HG03571 (cell line): ENCODE results near the gene FHL5.
"Not testable (repeated sequence)": the region's sequence is repeated elsewhere in the genome, so short reads cannot be mapped to it uniquely, and the experiment has no call there.

Experiments used
- ATAC-seq: cut with Tn5 transposase; IDR thresholded peaks from one replicate; pipeline ENCODE4 v1.9.1; 2021; ENCODE audit not compliant: unreplicated experiment

The FHL5 gene

GRCh38 chr6:96610019-96610418 lies 47.1 kb downstream of the FHL5 start:
- peak; percentile 59 for ATAC-seq

DNA sequence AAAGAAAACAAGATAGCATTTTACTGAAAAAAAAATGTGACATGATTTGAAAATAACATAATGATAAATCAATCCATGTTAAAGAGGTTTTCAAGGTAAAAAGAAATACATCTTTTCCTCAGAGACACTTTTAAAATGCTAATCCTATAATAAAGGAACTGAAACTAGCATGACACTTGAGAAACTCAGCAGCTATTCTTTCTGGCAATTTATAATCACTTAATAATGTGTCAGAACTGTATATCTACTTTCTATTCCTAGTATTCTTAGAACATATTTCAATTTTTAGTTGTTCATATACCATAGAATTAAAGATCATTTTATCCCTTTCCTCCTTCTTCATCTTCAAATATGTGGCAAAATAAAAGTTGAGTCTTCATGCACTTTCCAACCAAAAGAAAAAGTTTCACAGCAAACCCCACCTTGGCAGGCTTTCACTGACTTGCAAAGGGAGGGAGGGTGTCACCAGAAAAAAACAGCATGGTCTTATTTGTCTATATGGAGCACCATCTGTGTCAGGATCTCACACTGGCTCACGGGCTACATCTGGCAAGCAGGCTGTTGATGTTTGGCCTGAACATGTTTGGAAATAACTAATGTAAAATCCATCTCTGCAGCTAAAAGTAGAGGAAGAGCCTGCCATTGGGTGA lies 48.5 kb downstream of the FHL5 start:
- ATAC-seq = peak; percentile 84

DNA sequence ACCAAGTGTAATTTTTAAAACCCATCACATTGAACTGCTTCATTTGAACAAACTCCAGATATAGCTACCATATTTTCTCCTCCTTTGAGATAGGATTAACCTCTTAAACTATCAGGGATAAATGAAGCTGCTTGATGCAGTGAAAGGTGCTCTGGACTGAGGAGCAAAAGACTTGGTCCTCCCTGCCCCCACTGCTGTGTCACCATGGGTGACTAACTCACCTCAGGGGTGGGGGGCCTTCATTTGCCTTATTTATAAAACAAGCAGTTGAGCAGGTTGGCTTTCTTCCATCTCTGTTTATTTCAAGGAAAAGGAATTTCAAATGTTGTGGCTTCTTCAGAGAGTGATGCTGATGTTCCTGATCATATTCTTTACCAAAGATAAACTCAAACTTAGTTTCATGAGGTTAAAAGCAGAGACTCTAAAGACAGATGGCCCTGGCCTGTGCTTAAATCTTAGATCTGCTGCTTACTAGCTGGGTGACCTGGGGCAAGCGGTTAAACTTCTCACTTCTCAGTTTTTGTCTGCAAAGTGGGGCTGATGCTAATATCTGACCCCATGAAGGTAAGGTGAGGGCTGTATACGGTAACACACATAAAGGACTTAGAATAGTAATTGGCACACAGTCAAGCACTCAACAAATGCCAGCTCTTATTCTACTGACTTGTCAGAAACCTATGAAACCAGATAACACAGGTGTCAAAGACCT lies 50.5 kb downstream of the FHL5 start:
- ATAC-seq = no peak

DNA sequence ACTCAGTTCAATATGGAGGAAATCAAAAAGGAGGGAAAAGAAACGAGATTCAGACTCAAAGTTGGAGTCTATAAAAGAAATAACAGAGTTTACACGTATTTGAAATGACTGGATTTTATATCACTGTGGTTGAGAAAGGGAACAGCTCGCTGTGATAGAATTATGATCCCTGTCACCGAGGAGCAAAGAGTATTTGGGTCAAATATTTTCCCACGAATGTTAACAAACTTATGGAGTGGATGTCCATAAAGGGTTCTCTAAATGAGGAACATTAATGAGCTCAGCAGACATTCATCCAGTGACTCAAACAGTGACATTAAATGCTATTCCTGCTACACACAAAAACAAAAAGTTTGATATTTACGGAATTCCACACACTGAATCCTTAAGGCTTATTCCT lies 57.9 kb downstream of the FHL5 start:
- no peak for ATAC-seq

DNA sequence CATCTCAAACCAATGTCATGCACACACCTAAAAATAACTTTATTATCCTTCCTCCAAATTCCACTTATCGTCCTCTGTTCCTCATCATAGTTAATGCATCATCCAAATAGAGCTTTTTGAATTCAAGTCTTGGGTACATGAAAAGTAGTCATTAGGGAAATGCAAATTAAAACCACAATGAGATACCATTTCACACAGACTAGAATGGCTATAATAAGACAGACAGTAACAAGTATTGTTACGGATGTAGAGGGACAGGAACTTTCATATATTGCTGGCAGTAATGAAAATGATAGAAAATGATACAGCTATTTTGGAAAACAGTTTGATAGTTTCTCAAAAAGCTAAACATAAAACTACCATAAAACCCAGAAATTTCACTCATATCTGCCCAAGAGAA lies 59.1 kb downstream of the FHL5 start:
- ATAC-seq = no peak

GRCh38 chr6:96624957-96625356 lies 62.0 kb downstream of the FHL5 start:
- ATAC-seq = peak; percentile 51

- ATAC-seq = peak; percentile 88
Measured at GRCh38 chr6:96626759-96627364, 63.9 kb downstream of the FHL5 start.

DNA sequence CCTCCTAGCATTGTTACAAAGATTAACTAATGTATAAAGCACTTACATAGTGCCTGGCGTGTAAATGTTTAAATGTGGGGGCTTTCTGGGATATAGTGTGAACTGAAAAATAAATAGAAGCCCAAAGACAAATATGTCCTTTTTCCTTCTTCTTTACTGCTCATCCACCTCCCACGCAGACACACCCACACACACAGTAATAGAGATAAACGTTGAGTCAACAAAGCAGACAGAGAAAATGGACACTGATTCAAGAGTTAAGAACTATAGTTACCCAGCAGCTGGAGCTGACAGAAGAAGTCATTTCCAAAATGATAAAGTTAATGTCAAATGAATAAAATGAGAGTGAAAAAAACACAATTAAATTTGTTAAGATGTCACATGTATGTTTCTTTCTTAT lies 68.3 kb downstream of the FHL5 start:
- no peak for ATAC-seq

- ATAC-seq = not testable (repeated sequence)
Measured at GRCh38 chr6:96637979-96638378, 75.1 kb downstream of the FHL5 start.

- ATAC-seq = no peak
Measured at GRCh38 chr6:96645106-96645505, 82.2 kb downstream of the FHL5 start.

DNA sequence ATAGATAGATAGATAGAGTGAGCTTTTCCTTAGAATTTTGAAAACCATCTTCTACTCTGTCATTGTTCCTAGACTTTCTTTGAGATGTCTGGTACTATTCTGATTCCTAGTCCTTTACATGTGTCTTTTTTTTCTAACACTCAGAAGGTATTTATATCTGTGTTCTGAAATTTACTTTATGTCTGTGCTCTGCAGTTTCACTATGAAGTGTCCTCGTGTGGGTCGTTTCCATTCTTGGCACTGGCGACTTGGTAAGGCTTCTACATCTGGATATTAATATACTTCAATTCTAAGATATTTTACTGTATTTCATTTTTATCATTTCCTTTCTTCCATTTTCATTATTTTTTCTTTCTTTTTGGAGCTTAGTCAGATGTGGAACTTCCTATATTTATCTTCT lies 87.0 kb downstream of the FHL5 start:
- ATAC-seq = no peak

DNA sequence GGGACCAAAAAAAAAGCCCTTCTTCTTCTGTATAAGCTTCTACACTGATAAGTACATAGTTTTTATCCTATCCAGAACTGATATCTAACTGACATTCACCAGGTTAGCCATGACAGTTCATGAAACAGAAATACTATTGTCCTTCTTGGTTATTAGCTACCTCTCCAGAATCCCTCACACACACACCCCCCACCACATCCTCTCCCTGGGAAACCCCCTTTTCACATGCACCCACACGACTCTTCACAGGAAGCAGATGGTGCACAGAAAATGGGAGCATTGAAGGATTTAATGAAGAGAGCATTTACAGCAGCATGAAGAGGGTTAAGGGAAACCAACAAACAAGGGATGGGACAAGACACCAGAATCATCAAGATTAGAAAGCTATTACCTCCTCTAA lies 88.9 kb downstream of the FHL5 start:
- ATAC-seq = no peak

DNA sequence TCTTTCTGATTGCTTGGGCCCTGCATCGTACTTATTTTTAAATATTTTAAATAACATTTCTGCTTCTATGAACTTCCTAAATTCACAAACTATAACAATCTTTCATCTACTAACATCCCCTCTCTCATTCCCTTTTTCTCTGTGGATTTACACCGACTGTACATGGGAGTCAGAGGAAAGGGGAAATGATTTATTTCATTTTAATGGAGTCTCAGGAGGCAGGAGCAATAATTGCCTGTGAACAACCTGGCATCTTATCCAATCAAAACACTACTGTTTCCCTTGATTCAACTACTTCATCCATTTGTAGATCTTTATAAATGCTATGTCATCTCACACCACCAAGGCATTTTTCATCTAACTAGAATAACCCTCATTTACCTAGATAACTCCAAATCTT lies 89.6 kb downstream of the FHL5 start:
- no peak for ATAC-seq

- no peak for ATAC-seq
Measured at GRCh38 chr6:96653181-96653580, 90.3 kb downstream of the FHL5 start.

DNA sequence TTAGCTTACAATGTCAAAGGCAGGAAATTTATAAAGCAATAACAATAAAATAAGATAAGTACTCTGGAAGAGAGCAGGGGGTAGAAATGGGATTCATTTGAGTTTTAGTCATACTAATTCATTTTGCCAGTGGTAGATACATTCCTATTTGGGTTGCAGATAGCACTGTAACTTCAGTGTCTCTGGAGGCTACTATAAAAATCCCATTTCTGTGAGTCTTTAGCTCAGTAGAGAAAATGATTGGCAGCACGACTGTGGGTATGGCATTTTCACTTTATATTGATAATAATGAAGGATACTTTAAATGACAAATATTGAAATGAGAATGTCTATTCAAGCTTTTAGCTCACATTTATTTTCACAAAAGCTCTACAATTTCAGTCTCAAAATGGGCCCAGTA lies 93.6 kb downstream of the FHL5 start:
- ATAC-seq = no peak

DNA sequence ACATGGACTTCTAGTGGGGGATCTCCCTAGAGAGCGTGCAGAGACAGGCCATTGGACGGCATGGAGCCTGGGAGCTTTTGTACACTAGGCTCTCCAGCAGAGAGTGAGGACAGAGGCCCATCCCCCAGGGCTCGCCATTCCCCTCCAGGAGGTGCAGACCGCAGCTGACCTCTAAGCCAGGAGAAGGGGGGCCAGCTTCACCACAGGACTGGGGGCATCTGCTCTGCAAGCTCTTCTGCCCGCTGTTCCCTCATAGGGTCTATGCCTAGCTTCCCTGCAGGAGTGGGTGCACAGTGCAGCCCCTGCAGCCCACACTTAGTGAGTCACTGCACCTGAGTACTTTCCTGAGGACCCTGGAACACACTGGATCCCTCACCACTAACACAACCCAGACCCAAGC lies 94.4 kb downstream of the FHL5 start:
- no peak for ATAC-seq

DNA sequence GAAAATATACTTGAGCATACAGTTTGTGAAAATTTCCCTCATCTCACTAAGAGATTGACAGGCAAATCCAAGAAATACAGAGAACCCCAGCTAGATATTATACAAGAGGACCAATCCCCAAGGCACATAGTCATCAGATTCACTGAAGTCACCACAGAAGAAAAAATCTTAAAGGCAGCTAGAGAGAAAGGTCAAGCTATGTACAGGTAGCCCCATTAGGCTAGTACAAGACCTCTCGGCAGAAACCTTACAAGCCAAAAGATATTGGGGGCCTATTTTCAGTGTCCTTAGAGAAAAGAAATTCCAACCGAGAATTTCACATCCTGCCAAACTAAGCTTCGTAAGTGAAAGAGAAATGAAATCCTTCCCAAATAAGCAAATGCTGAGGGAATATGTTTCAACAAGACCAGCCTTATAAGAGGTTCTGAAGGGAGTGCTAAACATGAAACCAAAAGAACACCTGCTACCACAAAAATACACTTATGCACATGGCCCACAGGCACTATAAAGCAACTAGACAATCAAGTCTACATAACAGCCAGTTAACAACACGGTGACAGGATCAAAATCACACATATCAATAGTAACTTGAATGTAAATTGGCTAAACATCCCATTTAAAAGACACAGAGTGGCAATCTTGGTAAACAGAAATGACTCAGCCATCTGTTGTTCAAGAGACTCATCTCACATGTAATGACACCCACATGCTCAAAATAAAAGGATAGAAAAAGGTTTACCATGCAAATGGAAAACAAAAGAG lies 96.3 kb downstream of the FHL5 start:
- no peak for ATAC-seq
